ENCODE results near the gene MGAT4C. TPM values are rescaled to one million over a fixed set of nuclear protein-coding genes. Genes with fewer than 3 reads are reported as not detected.

Gene MGAT4C
- total RNA-seq, 1 donor from 2014 or later = not detected

GRCh38 chr12:86042062-86042461, 214.1 kb downstream of the MGAT4C start:
- Histone ChIP-seq H3K4me3 (ENCODE audit: low read depth, low read length) (no peak overlapping the region), H3K36me3 (ENCODE audit: control insufficient read depth, insufficient read depth, low read length) (no peaks in the 10 kb centered on the region), H3K27me3 (ENCODE audit: control insufficient read depth, insufficient read depth, low read length) (no peaks in the 10 kb centered on the region)
- DNase-seq (ENCODE audit: low read depth) = no peak
- no peak for TF ChIP-seq CTCF (IDR thresholded peaks at IDR 0.05; ENCODE audit: insufficient read depth, low read length, poor library complexity, severe bottlenecking)

- H3K4me3 ChIP-seq (ENCODE audit: low read depth, low read length) = no peak overlapping the region
- no peaks in the 10 kb centered on the region for H3K27me3 ChIP-seq (ENCODE audit: control insufficient read depth, insufficient read depth, low read length)
- no peaks in the 10 kb centered on the region for H3K36me3 ChIP-seq (ENCODE audit: control insufficient read depth, insufficient read depth, low read length)
- no peak for TF ChIP-seq CTCF (IDR thresholded peaks at IDR 0.05; ENCODE audit: insufficient read depth, low read length, poor library complexity, severe bottlenecking)
- DNase-seq (ENCODE audit: low read depth) = no peak
Observed at GRCh38 chr12:86018361-86018760, 237.8 kb downstream of the MGAT4C start.

DNA sequence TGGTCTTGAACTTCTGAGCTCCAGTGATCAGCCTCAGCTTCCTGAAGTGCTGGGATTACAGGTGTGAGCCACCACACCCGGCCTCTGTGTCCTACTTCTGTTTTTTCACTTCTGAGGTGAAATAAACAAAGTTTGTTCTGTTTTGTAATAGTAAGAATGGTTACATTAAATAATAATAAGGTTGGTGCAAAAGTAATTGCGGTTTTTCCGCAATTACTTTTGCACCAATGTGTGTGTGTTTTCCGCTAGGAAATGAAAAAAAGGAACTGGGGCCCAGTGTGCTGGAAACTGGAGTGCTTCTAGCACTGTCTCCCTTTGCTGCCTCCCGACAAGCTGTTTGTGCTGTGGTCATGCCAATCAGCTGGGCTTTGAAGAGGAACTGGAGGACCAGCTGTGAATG, 241.2 kb downstream of the MGAT4C start:
- Histone ChIP-seq H3K4me3 (ENCODE audit: low read depth, low read length) (no peak overlapping the region), H3K36me3 (ENCODE audit: control insufficient read depth, insufficient read depth, low read length) (no peaks in the 10 kb centered on the region), H3K27me3 (ENCODE audit: control insufficient read depth, insufficient read depth, low read length) (no peaks in the 10 kb centered on the region)
- no peak for TF ChIP-seq CTCF (IDR thresholded peaks at IDR 0.05; ENCODE audit: insufficient read depth, low read length, poor library complexity, severe bottlenecking)
- DNase-seq (ENCODE audit: low read depth) = no peak

DNA sequence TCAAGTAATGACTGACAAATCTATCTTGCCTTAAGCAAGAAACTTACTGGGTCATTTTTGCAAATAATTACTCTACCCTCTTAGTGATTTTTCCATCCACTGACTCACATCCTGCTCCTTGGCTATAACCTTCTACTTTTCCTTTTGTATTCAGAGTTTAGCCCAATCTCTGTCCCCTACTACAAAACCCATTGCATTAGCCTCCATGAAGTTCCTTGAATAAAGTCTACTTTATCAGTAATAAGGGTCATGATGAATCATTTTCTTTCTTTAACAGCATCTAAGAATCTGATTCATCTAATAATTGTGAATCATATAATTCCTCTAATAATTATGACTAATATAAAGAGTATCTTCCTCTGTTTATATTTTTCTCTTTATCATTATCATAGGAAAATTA, 249.5 kb downstream of the MGAT4C start:
- no peak overlapping the region for H3K4me3 ChIP-seq (ENCODE audit: low read depth, low read length)
- DNase-seq (ENCODE audit: low read depth) = no peak
- H3K36me3 ChIP-seq (ENCODE audit: control insufficient read depth, insufficient read depth, low read length) = no peaks in the 10 kb centered on the region
- no peak for TF ChIP-seq CTCF (IDR thresholded peaks at IDR 0.05; ENCODE audit: insufficient read depth, low read length, poor library complexity, severe bottlenecking)
- H3K27me3 ChIP-seq (ENCODE audit: control insufficient read depth, insufficient read depth, low read length) = no peaks in the 10 kb centered on the region

- no peak for DNase-seq (ENCODE audit: low read depth)
- no peaks in the 10 kb centered on the region for H3K36me3 ChIP-seq (ENCODE audit: control insufficient read depth, insufficient read depth, low read length)
- no peak for TF ChIP-seq CTCF (IDR thresholded peaks at IDR 0.05; ENCODE audit: insufficient read depth, low read length, poor library complexity, severe bottlenecking)
- no peaks in the 10 kb centered on the region for H3K27me3 ChIP-seq (ENCODE audit: control insufficient read depth, insufficient read depth, low read length)
- no peak overlapping the region for H3K4me3 ChIP-seq (ENCODE audit: low read depth, low read length)
Observed at GRCh38 chr12:85998074-85998473, 258.1 kb downstream of the MGAT4C start.

GRCh38 chr12:85996280-85996679, 259.9 kb downstream of the MGAT4C start:
- no peak for DNase-seq (ENCODE audit: low read depth)

More at GRCh38 chr12:85996280-85996679, 259.9 kb downstream of the MGAT4C start:
- no peak for TF ChIP-seq CTCF (IDR thresholded peaks at IDR 0.05; ENCODE audit: insufficient read depth, low read length, poor library complexity, severe bottlenecking)
- no peaks in the 10 kb centered on the region for H3K36me3 ChIP-seq (ENCODE audit: control insufficient read depth, insufficient read depth, low read length)
- H3K4me3 ChIP-seq (ENCODE audit: low read depth, low read length) = no peak overlapping the region
- H3K27me3 ChIP-seq (ENCODE audit: control insufficient read depth, insufficient read depth, low read length) = no peaks in the 10 kb centered on the region

All from kidney epithelial cell (primary cell).